HG03060 (cell line): ENCODE data around the gene CCL28.
"Not testable (repeated sequence)": the region's sequence is repeated elsewhere in the genome, so short reads cannot be mapped to it uniquely, and the experiment has no call there.

Source experiments
- ATAC-seq: cut with Tn5 transposase; IDR thresholded peaks from one replicate; pipeline ENCODE4 v1.9.1; 2021; ENCODE audit warnings: low read depth, moderate number of reproducible peaks; ENCODE audit not compliant: unreplicated experiment

Gene CCL28

DNA sequence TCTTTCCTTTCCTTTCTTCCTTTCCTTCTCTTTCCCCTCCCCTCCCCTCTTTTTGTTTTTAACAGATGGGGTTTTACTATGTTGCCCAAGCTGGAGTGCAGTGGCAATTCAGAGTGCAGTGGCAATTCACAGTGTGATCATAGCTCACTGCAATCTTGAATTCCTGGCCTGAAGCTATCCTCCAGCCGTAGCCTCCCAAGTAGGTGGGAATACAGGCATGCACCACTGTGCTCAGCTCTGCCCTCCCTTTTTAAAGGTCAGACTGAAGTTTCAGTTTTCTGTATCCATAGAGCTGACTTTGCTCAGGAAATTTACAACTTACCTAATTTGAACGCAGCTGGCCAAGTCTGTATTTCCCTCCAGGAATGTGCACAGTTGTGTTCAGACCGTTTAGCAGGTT is 696 bp downstream of the CCL28 start:
- no peak for ATAC-seq

DNA sequence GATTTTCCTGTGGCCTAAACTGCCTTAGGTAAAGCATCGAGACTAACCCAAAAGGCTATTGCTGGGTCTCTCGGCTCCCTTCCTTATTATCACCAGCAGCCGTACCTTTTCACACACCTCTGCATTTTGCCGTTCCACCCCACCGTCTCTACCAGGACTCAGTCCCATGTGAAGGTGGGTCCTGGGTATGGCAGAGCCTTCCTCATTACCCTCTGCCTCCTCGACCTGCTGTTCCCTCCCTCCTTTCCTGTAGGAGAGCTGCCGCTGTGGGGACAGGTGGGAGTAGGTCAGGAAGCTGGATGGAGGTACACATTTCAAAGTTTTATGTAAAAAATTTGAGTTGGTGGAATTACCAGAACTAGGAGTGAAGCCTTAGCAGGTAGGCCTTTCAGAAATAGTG is 1.8 kb downstream of the CCL28 start:
- ATAC-seq: no peak

DNA sequence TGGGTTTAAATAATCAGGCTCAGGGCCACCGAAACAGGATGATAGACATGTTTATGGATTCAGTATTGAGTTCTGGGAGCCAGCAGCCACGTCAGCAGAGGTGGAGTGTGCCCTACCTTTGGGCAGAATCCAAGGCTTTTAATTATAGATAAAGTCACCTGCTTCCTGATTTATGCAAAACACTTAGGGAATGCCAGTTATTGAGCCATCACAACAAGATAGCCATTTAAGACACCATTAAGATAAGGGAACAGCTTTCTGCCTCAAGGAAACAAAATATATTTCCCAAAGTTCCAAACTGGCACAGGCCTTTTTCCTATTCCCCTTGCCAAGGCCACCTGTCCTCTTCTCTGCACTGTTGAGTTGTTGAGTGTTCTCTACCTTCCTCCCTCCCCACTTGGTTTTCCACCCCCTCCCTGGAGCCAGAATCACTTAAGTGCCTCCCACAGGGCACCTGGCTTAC is 2.4 kb downstream of the CCL28 start:
- ATAC-seq: no peak

DNA sequence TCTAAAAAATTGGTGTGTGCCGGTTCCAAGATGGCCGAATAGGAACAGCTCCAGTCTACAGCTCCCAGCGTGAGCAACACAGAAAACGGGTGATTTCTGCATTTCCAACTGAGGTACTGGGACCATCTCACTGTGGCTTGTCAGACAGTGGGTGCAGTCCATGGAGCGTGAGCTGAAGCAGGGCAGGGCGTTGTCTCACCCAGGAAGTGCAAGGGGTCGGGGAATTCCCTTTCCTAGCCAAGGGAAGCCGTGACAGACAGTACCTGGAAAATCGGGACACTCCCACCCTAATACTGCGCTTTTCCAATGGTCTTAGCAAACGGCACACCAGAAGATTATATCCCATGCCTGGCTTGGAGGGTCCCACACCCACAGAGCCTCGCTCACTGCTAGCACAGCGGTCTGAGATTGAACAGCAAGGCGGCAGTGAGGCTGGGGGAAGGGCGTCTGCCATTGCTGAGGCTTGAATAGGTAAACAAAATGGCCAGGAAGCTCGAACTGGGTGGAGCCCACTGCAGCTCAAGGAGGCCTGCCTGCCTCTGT is 9.6 kb downstream of the CCL28 start:
- ATAC-seq: not testable (repeated sequence)

DNA sequence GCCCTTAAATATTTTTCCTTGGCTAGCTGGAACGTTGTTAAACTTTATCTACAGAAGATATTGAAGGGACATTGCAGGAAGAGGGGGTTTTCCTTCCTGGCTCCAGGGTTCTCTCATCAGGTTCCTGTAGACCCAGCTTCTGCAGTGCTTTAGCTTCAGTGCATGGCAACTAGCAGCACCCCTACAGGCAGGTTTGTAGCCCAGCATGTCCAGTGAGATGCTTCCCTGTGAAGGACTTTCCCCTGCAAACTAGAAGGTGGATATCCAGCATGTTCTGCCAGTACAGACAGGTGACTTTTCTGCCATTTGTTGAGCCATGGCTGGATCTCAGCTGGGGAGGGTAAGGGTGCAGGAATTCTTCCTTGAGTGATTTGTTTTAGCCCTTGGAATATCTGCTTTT is 10.4 kb downstream of the CCL28 start:
- no peak for ATAC-seq

DNA sequence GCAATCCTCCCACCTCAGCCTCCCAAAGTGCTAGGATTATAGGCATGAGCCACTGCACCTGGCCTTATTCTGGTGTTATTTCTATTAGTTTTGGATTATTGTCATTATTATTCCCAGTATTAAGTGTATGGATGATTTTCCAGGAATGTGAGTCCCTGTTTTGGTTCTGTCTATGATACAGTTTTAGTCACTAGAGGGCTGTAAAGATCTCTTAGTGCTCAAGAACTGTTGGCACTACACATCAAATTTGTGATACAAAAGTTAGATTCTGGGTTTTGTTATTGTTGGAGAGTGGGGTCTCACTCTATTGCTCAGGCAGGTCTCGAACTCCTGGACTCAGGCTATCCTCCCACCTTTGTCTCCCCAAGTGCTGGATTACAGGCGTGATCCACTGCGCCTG is 12.1 kb downstream of the CCL28 start:
- no peak for ATAC-seq

DNA sequence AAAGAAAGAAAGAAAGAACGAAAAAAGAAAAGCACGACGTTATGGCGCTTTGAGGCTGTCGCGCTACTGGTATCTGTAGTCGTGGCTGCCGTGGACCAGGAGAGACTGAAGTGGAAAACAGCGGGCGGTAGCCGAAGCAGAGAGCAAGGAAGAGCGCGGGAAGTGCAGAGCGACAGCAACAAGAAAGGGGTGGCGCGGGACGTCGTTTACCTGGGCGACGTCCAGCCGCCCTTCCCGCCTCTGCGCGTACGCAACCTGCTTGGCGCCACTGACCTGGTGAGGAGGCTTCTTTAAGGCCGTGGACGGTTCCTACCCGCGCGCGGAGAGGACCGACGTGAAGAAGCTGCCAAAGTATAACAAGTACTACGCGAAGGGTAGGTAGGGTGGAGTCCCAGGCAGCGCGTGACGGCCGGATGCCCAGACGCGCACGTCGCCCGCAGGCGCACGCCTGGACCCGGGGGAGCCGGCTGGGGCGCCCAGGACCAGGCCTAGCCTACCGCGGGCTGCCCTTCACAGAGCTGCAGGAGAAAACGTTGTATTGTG is 15.4 kb downstream of the CCL28 start:
- peak; percentile 81 for ATAC-seq

DNA sequence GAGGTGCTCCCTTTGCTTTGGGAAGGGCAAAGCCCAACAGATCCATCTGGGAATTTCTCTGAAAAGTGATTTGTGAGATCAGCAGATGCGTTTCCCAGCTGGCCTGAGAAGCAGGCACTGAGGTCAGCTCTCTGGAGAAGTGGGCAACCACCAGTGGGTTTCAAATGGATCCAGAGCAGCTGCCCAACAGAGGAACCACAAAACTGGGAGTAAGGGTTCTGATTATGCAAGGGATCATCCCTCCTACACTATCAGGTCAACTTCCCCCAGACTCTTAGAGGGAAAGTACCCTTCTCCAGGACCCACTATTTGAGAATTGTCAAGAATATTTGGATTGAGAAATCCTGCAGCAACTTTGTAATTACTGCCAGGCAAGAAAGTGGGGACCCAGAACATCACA is 21.7 kb downstream of the CCL28 start:
- no peak for ATAC-seq

DNA sequence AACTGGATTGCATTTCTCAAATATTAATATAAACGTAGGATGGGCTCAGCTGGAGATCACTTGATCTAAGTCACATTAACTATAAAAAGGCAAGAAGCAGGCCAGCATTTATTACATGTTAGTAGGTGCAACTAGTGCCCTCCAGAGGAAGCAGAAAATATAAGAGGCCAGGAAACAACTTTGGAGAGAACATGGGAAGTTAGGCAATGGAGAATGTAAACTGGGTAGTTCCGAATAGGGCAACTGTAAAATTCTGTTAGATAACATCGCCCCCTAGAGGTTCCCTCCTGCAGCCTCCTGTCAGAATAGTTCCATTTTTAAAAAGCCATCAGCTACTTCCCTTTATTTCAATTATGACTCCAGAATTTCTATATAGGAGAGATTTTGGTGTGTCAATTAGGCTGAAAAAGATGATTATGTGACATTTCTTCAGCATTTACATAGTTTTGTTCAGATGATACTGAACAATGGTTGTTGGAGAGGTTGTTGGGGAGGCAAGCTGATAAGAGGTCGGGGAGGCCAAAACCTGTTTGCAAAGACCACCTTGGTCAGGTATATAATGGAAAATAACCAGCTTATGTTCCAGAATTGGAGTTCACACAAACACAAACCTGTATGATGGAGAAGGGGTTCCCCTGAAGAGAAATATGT is 22.4 kb downstream of the CCL28 start:
- peak; percentile 57 for ATAC-seq

DNA sequence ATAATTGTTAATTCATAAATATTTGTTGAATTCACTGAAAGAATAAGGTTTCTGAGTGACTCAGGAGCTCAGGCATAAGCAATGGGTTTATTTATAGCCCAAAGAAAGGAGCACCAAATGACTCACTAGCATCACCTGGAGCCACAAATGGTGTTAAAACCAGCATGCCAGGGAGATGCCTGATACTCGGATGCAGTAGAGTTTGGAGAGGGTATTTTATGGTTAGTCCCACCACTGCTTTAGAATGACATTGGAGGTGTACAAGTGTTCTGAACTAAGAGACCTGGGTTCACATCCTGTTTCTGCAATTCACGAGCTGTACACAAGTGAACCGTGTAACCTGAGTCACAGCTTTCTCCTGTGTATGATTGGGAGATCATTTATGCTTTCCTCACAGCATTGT is 25.2 kb downstream of the CCL28 start:
- ATAC-seq: no peak

DNA sequence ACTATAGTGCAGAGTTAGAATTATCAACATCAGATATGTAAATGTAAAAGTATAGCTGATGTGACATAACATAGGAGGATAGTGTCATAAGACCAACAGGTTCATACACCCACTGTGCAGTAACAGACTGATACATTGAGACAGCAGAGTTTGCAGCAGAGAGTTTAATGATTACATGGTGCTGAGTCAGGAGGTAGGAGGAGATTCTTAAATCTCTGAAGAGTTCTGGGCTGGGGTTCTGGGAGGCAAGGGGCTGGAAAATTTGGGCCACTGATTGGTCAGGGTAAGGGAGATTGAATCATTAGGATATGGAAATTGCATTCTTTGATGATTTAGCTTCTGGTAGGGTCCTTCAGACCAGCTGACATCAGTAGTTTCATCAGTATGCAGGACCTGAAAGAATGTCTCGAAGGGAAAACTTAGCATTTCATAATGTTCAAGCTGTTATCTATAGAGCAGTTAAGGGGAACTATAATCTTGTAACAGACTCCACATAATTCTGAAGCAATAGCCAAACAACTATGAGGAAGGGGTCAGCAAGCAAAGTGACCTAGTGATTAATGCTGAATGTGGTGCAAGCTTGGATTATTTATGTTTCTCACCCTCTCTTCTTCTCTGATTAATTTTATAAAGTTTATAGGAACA is 35.6 kb downstream of the CCL28 start:
- no peak for ATAC-seq

DNA sequence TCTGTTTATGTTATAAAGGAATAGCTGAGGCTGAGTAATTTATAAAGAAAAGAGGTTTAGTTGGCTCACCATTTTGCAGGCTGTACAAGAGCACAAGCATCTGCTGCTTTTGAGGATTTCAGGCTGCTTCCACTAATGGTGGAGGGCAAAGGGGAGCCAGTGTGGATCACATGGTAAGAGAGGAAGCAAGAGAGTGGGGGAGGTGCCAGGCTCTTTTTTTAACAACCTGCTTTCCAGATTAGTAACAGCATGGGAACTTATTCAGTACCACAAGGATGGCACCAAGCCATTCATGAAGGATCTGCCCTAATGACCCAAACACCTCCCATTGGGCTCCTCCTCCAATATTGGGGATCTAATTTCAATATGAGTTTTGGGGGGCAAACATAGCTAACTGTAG is 40.4 kb downstream of the CCL28 start:
- ATAC-seq: no peak

DNA sequence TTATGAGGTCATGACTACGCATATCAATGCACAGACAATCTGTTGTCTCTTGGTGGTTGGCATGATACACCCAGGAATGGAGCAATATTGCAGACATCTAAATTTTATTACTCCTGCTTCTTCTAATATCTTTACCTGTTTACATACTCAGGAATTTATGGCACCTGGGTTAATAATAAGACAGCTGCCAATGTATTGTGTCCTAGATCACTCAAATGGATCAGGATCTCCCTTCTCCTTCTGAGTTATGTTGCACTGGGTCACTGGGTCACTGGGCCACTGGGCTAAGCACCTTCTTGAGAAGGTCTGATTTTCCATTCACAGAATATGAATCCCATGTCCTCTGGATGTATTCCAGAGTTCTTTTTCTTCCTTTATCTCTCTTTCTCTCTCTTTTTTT is 41.8 kb downstream of the CCL28 start:
- ATAC-seq: no peak

DNA sequence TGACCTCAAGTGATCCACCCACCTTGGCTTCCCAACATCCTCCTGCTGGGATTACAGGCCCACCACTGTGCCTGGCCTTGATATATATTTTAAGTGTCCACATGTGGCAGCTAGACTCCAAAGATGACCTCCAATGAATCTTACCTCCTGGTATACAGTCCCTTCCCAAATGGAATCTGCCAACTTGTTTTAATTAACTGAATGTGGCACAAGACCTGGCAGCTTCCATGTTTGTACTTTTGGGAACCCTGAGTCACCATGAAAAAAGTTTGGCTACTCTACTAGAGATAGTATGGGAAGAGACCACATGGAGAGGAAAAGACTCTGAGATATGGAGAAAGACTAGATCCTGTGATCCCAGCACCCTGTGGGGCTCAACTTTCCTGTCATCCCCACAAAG is 42.5 kb downstream of the CCL28 start:
- ATAC-seq: no peak

DNA sequence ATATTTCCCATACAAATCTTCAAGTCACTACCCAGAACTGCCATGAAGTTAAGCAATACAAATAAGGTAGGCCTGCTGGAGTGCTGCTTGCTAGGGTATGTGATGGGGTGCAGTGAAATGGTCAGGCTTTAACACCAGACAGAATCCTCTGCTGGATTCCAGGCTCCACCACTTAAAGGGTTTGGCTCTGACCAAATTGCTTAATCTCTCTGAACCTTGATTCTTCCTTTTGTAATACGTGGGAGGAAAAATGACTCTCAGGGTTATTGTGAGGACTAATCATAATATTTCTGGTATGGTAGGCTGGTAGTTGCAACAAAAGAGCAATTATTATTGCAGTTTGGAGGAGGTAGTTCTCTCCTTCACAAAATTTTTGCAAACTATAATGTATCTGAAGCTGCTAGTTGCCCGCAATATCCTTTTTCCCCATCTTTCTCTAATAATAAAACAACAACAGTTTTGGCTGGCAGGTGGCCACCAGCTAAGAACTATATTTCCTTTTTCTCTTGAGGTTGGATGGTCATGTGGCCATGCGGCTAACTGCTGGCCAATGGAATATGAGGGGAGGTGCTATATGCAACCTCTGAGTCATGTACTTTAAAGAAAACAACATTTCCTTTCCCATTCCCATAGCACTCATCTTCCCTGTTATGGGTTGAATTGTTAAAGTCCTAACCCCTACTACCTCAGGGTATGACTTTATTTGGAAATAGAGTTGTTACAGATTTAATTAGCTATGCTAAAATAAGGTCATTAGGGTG is 44.1 kb downstream of the CCL28 start:
- no peak for ATAC-seq

DNA sequence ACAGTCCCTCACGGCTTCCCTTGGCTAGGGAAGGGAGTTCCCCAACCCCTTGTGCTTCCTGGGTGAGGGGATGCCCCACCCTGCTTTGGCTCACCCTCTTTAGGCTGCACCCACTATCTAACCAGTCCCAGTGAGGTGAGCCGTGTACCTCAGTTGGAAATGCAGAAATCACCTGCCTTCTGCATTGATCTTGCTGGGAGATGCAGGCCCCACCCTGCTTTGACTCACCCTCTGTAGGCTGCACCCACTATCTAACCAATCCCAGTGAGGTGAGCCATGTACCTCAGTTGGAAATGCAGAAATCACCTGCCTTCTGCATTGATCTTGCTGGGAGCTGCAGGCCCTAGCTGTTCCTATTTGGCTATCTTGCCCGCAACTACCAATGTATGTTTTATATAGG is 44.7 kb downstream of the CCL28 start:
- no peak for ATAC-seq

DNA sequence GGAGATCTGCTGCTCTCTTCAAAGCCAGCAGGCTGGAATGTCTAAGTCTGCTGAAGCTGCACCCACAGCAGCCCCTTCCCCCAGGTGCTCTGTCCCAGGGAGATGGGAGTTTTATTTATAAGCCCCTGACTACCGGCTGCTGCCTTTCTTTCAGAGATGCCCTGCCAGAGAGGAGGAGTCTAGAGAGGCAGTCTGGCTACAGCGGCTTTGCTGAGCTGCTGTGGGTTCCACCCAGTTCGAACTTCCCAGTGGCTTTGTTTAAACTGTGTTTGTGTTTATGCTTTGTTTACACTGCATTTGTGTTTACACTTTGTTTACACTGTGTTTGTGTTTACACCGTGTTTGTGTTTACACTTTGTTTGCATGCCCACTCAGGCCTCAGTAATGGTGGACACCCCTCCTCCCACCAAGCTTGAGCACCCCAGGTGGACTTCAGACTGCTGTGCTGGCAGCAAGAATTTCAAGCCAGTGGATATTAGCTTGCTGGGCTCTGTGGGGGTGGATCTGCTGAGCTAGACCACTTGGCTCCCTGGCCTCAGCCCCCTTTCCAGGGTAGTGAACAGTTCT is 45.4 kb downstream of the CCL28 start:
- not testable (repeated sequence) for ATAC-seq

DNA sequence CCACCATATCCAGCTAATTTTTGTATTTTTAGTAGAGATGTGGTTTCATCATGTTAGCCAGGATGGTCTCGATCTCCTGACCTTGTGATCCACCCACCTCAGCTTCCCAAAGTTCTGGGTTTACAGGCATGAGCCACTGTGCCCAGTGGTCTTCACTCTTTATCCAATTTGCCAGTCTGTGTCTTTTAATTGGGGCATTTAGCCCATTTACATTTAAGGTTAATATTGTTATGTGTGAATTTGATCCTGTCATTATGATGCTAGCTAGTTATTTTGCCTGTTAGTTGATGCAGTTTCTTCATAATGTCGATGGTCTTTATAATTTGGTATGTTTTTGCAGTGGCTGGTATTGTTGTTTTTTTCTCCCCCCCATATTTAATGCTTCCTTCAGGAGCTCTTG is 47.0 kb downstream of the CCL28 start:
- ATAC-seq: not testable (repeated sequence)

DNA sequence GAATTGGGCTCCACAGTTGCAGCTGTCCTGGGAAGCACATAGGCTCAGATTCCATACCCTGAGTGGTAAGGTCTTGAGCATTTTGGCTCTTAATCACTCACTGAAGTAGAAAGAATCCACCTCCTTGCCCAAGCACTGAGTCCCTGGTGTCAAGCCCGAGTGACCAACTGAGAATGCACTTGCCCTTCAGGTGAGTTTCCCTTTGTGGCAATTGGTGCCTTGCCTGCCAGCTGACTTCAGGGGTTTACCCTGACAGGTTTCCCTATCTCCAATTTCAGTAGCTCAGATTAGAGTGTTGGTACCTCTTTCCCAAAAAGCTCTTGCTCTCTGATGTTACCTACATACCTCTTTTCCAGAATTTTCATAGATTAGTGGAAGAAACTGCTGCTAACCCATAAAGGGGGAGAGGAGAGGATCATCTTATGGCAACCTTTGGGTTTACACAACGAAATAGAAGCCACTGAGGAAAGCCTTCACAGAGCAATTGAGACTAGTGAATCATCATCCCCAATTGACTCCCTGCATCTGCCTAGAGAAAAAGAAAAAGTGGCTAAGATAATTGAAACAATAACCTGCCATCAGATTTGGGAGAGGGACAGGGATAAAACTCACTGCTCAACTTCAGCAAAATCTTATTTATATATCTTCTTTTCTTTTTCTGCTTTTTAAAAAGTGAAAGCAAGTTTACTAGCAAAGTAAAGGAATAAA is 48.6 kb downstream of the CCL28 start:
- no peak for ATAC-seq

DNA sequence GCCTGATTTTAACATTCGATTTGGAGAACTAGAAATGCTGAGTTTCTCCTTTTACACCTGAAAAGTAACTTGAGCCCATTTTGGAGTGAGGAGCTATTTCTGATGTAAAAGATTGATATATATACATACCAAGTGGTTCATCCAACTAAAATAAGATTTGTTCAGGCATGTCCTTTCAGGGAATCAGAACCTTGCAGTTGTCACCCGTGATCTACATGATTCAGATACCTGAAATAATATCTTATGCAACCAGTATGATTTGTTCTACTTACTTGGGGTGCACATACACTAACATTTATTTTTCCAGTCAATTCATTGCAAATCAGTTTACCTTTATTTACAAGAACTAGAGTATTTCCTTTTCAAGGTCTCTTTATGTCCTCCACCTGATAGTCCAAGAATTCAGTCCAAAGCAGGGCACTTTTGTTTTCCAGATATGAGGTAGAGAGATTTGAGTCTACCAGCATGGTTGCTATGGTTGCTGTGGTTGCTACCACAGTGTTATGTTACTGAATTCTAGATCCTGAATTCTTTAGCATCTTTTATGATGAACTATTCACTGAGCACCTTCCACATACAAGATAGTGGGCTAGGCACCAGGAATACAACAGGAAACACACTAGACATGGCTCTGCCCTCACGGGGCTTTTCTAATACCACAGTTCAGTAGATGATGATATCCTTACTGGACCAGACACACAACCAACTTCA is 49.3 kb downstream of the CCL28 start:
- ATAC-seq: no peak
